ENCODE measurements around the gene KLK15.

DNA sequence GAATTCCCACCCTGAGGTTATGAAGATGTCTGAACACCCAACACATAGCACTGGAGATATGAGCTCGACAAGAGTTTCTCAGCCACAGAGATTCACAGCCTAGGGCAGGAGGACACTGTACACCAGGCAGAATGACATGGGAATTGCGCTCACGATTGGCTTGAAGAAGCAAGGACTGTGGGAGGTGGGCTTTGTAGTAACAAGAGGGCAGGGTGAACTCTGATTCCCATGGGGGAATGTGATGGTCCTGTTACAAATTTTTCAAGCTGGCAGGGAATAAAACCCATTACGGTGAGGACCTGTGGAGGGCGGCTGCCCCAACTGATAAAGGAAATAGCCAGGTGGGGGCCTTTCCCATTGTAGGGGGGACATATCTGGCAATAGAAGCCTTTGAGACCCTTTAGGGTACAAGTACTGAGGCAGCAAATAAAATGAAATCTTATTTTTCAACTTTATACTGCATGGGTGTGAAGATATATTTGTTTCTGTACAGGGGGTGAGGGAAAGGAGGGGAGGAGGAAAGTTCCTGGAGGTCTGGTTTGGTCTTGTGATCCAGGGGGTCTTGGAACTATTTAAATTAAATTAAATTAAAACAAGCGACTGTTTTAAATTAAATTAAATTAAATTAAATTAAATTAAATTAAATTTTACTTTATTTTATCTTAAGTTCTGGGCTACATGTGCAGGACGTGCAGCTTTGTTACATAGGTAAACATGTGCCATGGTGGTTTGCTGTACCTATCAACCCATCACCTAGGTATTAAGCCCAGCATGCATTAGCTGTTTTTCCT, 28.3 kb upstream of the KLK15 start:
- TF ChIP-seq, protein P1, sequence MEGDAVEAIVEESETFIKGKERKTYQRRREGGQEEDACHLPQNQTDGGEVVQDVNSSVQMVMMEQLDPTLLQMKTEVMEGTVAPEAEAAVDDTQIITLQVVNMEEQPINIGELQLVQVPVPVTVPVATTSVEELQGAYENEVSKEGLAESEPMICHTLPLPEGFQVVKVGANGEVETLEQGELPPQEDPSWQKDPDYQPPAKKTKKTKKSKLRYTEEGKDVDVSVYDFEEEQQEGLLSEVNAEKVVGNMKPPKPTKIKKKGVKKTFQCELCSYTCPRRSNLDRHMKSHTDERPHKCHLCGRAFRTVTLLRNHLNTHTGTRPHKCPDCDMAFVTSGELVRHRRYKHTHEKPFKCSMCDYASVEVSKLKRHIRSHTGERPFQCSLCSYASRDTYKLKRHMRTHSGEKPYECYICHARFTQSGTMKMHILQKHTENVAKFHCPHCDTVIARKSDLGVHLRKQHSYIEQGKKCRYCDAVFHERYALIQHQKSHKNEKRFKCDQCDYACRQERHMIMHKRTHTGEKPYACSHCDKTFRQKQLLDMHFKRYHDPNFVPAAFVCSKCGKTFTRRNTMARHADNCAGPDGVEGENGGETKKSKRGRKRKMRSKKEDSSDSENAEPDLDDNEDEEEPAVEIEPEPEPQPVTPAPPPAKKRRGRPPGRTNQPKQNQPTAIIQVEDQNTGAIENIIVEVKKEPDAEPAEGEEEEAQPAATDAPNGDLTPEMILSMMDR (IDR thresholded peaks at IDR 0.05): no peak
- no peak for TF ChIP-seq POLR2A (IDR thresholded peaks at IDR 0.05)

Measured in tibial nerve (tissue), 3 donors.